ENCODE measurements around the gene CPA1.

- TF ChIP-seq, protein P1, sequence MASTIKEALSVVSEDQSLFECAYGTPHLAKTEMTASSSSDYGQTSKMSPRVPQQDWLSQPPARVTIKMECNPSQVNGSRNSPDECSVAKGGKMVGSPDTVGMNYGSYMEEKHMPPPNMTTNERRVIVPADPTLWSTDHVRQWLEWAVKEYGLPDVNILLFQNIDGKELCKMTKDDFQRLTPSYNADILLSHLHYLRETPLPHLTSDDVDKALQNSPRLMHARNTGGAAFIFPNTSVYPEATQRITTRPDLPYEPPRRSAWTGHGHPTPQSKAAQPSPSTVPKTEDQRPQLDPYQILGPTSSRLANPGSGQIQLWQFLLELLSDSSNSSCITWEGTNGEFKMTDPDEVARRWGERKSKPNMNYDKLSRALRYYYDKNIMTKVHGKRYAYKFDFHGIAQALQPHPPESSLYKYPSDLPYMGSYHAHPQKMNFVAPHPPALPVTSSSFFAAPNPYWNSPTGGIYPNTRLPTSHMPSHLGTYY (CRISPR knock-in tag; IDR thresholded peaks at IDR 0.05): no peak
- no peak for TF ChIP-seq FOXP1 (CRISPR knock-in tag; IDR thresholded peaks at IDR 0.05; ENCODE audit: borderline replicate concordance)
- TF ChIP-seq IRF2 (CRISPR knock-in tag; IDR thresholded peaks at IDR 0.05; ENCODE audit: borderline replicate concordance, low read depth): no peak
- TF ChIP-seq, protein P2, sequence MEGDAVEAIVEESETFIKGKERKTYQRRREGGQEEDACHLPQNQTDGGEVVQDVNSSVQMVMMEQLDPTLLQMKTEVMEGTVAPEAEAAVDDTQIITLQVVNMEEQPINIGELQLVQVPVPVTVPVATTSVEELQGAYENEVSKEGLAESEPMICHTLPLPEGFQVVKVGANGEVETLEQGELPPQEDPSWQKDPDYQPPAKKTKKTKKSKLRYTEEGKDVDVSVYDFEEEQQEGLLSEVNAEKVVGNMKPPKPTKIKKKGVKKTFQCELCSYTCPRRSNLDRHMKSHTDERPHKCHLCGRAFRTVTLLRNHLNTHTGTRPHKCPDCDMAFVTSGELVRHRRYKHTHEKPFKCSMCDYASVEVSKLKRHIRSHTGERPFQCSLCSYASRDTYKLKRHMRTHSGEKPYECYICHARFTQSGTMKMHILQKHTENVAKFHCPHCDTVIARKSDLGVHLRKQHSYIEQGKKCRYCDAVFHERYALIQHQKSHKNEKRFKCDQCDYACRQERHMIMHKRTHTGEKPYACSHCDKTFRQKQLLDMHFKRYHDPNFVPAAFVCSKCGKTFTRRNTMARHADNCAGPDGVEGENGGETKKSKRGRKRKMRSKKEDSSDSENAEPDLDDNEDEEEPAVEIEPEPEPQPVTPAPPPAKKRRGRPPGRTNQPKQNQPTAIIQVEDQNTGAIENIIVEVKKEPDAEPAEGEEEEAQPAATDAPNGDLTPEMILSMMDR (IDR thresholded peaks at IDR 0.05): no peak
- no peak for TF ChIP-seq NR2C2 (CRISPR knock-in tag; IDR thresholded peaks at IDR 0.05)
- TF ChIP-seq NR3C1 (CRISPR knock-in tag; conservative IDR thresholded peaks at IDR 0.05; ENCODE audit: low read depth): no peak
These were observed 12.2 kb upstream of the CPA1 start for GRCh38 chr7:130367836-130368746.

Data from WTC11 (cell line).